Stomach smooth muscle (tissue), 2 donors: ENCODE measurements around the gene PLTP.
"Not testable (repeated sequence)": the region's sequence is repeated elsewhere in the genome, so short reads cannot be mapped to it uniquely, and the experiment has no call there.

Experiments
- H3K27ac ChIP-seq: one replicate; pipeline ENCODE4 v1.7.0; 2013; ENCODE audit warnings: mild to moderate bottlenecking, low read length, inconsistent platforms
- H3K27me3 ChIP-seq, 2 donors: one replicate each; pipeline ENCODE4 v1.7.0; 2013; ENCODE audit warnings: low read length in 2 of 2; ENCODE audit not compliant: insufficient read depth in 2 of 2, control insufficient read depth in 1 of 2
- H3K36me3 ChIP-seq, 2 donors: one replicate each; pipeline ENCODE4 v1.7.0; 2013; ENCODE audit warnings: low read length in 2 of 2; ENCODE audit not compliant: control insufficient read depth in 2 of 2, insufficient read depth in 2 of 2
- H3K4me1 ChIP-seq: one replicate; pipeline ENCODE4 v1.7.0; 2013; ENCODE audit warnings: low read length; ENCODE audit not compliant: control insufficient read depth, insufficient read depth
- H3K4me3 ChIP-seq, 2 donors: one replicate each; pipeline ENCODE4 v1.7.0; 2013; ENCODE audit warnings: low read length in 2 of 2
- H3K9ac ChIP-seq, 2 donors: one replicate each; pipeline ENCODE4 v1.7.0; 2013; ENCODE audit warnings: low read length in 2 of 2, mild to moderate bottlenecking in 1 of 2
- H3K9me3 ChIP-seq, 2 donors: one replicate each; pipeline ENCODE4 v1.7.0; 2013; ENCODE audit warnings: low read length in 2 of 2; ENCODE audit not compliant: control insufficient read depth in 2 of 2
- donor health status: healthy.
- donor health status: Pancreatic carcinoma.

The PLTP gene

GRCh38 chr20:45904583-45905504 lies 7.1 kb downstream of the PLTP start:
- no peak overlapping the region for H3K9ac ChIP-seq
- no peak overlapping the region for H3K27ac ChIP-seq

GRCh38 chr20:45902199-45902701 lies 9.7 kb downstream of the PLTP start:
- H3K36me3 ChIP-seq = peaks cover 6 to 18% of the 10 kb centered on the region in 2 donors
- H3K4me1 ChIP-seq = no peaks in the 10 kb centered on the region

More at GRCh38 chr20:45904583-45905504, 7.1 kb downstream of the PLTP start:
- peaks cover 0 to 8% of the 10 kb centered on the region in 2 donors for H3K36me3 ChIP-seq
- no peaks in the 10 kb centered on the region for H3K27me3 ChIP-seq
- no peak overlapping the region for H3K4me3 ChIP-seq
- H3K9me3 ChIP-seq = no peaks in the 10 kb centered on the region
- no peaks in the 10 kb centered on the region for H3K4me1 ChIP-seq

GRCh38 chr20:45901332-45901731 lies 10.6 kb downstream of the PLTP start:
- H3K27me3 ChIP-seq, H3K4me3 ChIP-seq, H3K9ac ChIP-seq, H3K27ac ChIP-seq, H3K4me1 ChIP-seq, H3K9me3 ChIP-seq: not testable (repeated sequence)
- peaks cover 6 to 24% of the 10 kb centered on the region in 2 donors for H3K36me3 ChIP-seq

More at GRCh38 chr20:45902199-45902701, 9.7 kb downstream of the PLTP start:
- Histone ChIP-seq H3K9ac (no peak overlapping the region), H3K9me3 (no peaks in the 10 kb centered on the region), H3K4me3 (no peak overlapping the region), H3K27ac (no peak overlapping the region), H3K27me3 (no peaks in the 10 kb centered on the region)

GRCh38 chr20:45899046-45899835 lies 12.7 kb downstream of the PLTP start:
- Histone ChIP-seq H3K27me3 (no peaks in the 10 kb centered on the region), H3K4me1 (no peaks in the 10 kb centered on the region), H3K36me3 (peaks cover 15 to 27% of the 10 kb centered on the region in 2 donors), H3K9ac (no peak overlapping the region), H3K9me3 (no peaks in the 10 kb centered on the region), H3K27ac (no peak overlapping the region), H3K4me3 (no peak overlapping the region)

- no peak overlapping the region for H3K4me3 ChIP-seq
- H3K36me3 ChIP-seq = peaks cover 22 to 33% of the 10 kb centered on the region in 2 donors
- no peak overlapping the region for H3K9ac ChIP-seq
- no peaks in the 10 kb centered on the region for H3K27me3 ChIP-seq
- H3K27ac ChIP-seq = no peak overlapping the region
- H3K4me1 ChIP-seq = no peaks in the 10 kb centered on the region
- no peaks in the 10 kb centered on the region for H3K9me3 ChIP-seq
Observed at GRCh38 chr20:45898285-45898684, 13.7 kb downstream of the PLTP start.

- H3K36me3 ChIP-seq = peaks cover 28 to 35% of the 10 kb centered on the region in 2 donors
- H3K27ac ChIP-seq = no peak overlapping the region
- no peaks in the 10 kb centered on the region for H3K27me3 ChIP-seq
- no peak overlapping the region for H3K4me3 ChIP-seq
- no peaks in the 10 kb centered on the region for H3K9me3 ChIP-seq
- H3K9ac ChIP-seq = no peak overlapping the region
- peaks cover 2% of the 10 kb centered on the region for H3K4me1 ChIP-seq
Observed at GRCh38 chr20:45897692-45898091, 14.3 kb downstream of the PLTP start.

GRCh38 chr20:45897289-45897688 lies 14.7 kb downstream of the PLTP start:
- Histone ChIP-seq H3K36me3 (peaks cover 28 to 35% of the 10 kb centered on the region in 2 donors), H3K4me1 (peaks cover 4% of the 10 kb centered on the region), H3K9me3 (no peaks in the 10 kb centered on the region), H3K27me3 (no peaks in the 10 kb centered on the region), H3K27ac (no peak overlapping the region), H3K9ac (no peak overlapping the region), H3K4me3 (no peak overlapping the region)

- H3K9me3 ChIP-seq = no peaks in the 10 kb centered on the region
- peaks cover 28 to 33% of the 10 kb centered on the region in 2 donors for H3K36me3 ChIP-seq
- H3K4me3 ChIP-seq = no peak overlapping the region
- peaks cover 10% of the 10 kb centered on the region for H3K4me1 ChIP-seq
- H3K27ac ChIP-seq = no peak overlapping the region
- H3K27me3 ChIP-seq = no peaks in the 10 kb centered on the region
- no peak overlapping the region for H3K9ac ChIP-seq
Observed at GRCh38 chr20:45896641-45897161, 15.3 kb downstream of the PLTP start.

GRCh38 chr20:45894797-45895196 lies 17.2 kb downstream of the PLTP start:
- Histone ChIP-seq H3K4me3 (no peak overlapping the region), H3K36me3 (peaks cover 28 to 33% of the 10 kb centered on the region in 2 donors), H3K27ac (no peak overlapping the region)

GRCh38 chr20:45893831-45894230 lies 18.1 kb downstream of the PLTP start:
- H3K36me3 ChIP-seq = peaks cover 27 to 30% of the 10 kb centered on the region in 2 donors
- H3K4me3 ChIP-seq = no peak overlapping the region
- H3K4me1 ChIP-seq = peaks cover 23% of the 10 kb centered on the region
- H3K27ac ChIP-seq = no peak overlapping the region
- H3K9ac ChIP-seq = no peak overlapping the region
- no peaks in the 10 kb centered on the region for H3K27me3 ChIP-seq
- no peaks in the 10 kb centered on the region for H3K9me3 ChIP-seq

More at GRCh38 chr20:45894797-45895196, 17.2 kb downstream of the PLTP start:
- no peaks in the 10 kb centered on the region for H3K27me3 ChIP-seq
- no peak overlapping the region for H3K9ac ChIP-seq
- no peaks in the 10 kb centered on the region for H3K9me3 ChIP-seq
- peaks cover 22% of the 10 kb centered on the region for H3K4me1 ChIP-seq
